Activated effector memory CD4-positive, alpha-beta T cell treated with Interleukin-2 at 50 U/mL for 16 hours (primary cell): ENCODE results near the gene EFCAB5.
A peak's percentile ranks its signal among the peaks of the same experiment; 100 is the strongest.
"Not testable (repeated sequence)": the region's sequence is repeated elsewhere in the genome, so short reads cannot be mapped to it uniquely, and the experiment has no call there.

ENCODE experiments used
- DNase-seq: peaks from one replicate; pipeline ENCODE4 v3.0.0-alpha.2; 2020

Gene EFCAB5

GRCh38 chr17:30103921-30104320 is 162.5 kb downstream of the EFCAB5 start:
- DNase-seq = no peak

- peak; percentile 50 for DNase-seq
Measured at GRCh38 chr17:30104575-30105339, 163.3 kb downstream of the EFCAB5 start.

- DNase-seq = no peak
Measured at GRCh38 chr17:30112794-30113193, 171.4 kb downstream of the EFCAB5 start.

- no peak for DNase-seq
Measured at GRCh38 chr17:30113213-30113612, 171.8 kb downstream of the EFCAB5 start.

GRCh38 chr17:30116345-30116660 is 174.9 kb downstream of the EFCAB5 start:
- DNase-seq = no peak

GRCh38 chr17:30116661-30117551 is 175.5 kb downstream of the EFCAB5 start, which contains the start of gene NSRP1:
Gene NSRP1 (plus strand): TSS chr17:30116816. CDS start chr17:30116844, 28 bp downstream.
- DNase-seq = peak; percentile 84

- no peak for DNase-seq
Measured at GRCh38 chr17:30117675-30118081, 176.2 kb downstream of the EFCAB5 start.

GRCh38 chr17:30118635-30119034 is 177.2 kb downstream of the EFCAB5 start:
- DNase-seq = not testable (repeated sequence)

- DNase-seq = no peak
Measured at GRCh38 chr17:30124273-30124796, 182.9 kb downstream of the EFCAB5 start.

- no peak for DNase-seq
Measured at GRCh38 chr17:30130121-30130520, 188.7 kb downstream of the EFCAB5 start.

- no peak for DNase-seq
Measured at GRCh38 chr17:30132615-30133014, 191.2 kb downstream of the EFCAB5 start.

GRCh38 chr17:30133197-30133596 is 191.8 kb downstream of the EFCAB5 start:
- DNase-seq = no peak

GRCh38 chr17:30134551-30134950 is 193.1 kb downstream of the EFCAB5 start:
- no peak for DNase-seq

- no peak for DNase-seq
Measured at GRCh38 chr17:30137158-30137557, 195.7 kb downstream of the EFCAB5 start.

- not testable (repeated sequence) for DNase-seq
Measured at GRCh38 chr17:30147860-30148259, 206.4 kb downstream of the EFCAB5 start.

GRCh38 chr17:30148376-30148775 is 206.9 kb downstream of the EFCAB5 start:
- DNase-seq = no peak

- DNase-seq = no peak
Measured at GRCh38 chr17:30151471-30151870, 210.0 kb downstream of the EFCAB5 start.

GRCh38 chr17:30153463-30153862 is 212.0 kb downstream of the EFCAB5 start:
- DNase-seq = no peak

- DNase-seq = no peak
Measured at GRCh38 chr17:30155389-30155788, 214.0 kb downstream of the EFCAB5 start.
